GM18909 (cell line): Measurements from ENCODE around the gene BTN3A1.
"Not testable (repeated sequence)": the region's sequence is repeated elsewhere in the genome, so short reads cannot be mapped to it uniquely, and the experiment has no call there.

Experiments
- ATAC-seq: cut with Tn5 transposase; IDR thresholded peaks from one replicate; pipeline ENCODE4 v1.9.1; 2021; ENCODE audit warnings: mild to moderate bottlenecking; ENCODE audit not compliant: unreplicated experiment, poor library complexity

BTN3A1 gene

GRCh38 chr6:26437550-26437949 is 35.5 kb downstream of the BTN3A1 start:
- ATAC-seq, result no peak

- no peak for ATAC-seq
Measured at GRCh38 chr6:26438000-26438399, 35.9 kb downstream of the BTN3A1 start.

- ATAC-seq, result no peak
Measured at GRCh38 chr6:26439151-26440125, 37.4 kb downstream of the BTN3A1 start.

- ATAC-seq, result no peak
Measured at GRCh38 chr6:26440977-26441358, 38.9 kb downstream of the BTN3A1 start.

- no peak for ATAC-seq
Measured at GRCh38 chr6:26441977-26442376, 39.9 kb downstream of the BTN3A1 start.

GRCh38 chr6:26445934-26446667 is 44.0 kb downstream of the BTN3A1 start:
- peak; percentile 80 for ATAC-seq

- ATAC-seq, result no peak
Measured at GRCh38 chr6:26447257-26447656, 45.2 kb downstream of the BTN3A1 start.

- ATAC-seq, result no peak
Measured at GRCh38 chr6:26450240-26450639, 48.2 kb downstream of the BTN3A1 start.

GRCh38 chr6:26452631-26453235 is 50.7 kb downstream of the BTN3A1 start:
- ATAC-seq, result no peak

- no peak for ATAC-seq
Measured at GRCh38 chr6:26454631-26455030, 52.6 kb downstream of the BTN3A1 start.

GRCh38 chr6:26455357-26455970 is 53.4 kb downstream of the BTN3A1 start:
- ATAC-seq, result no peak

GRCh38 chr6:26457264-26457805 is 55.3 kb downstream of the BTN3A1 start:
- ATAC-seq, result peak; percentile 18

GRCh38 chr6:26457806-26458688 is 56.0 kb downstream of the BTN3A1 start, which contains the start of gene BTN2A1:
TSS of gene BTN2A1 (plus strand) at chr6:26457955. CDS start at chr6:26458637, 682 bp downstream.
- ATAC-seq, result peak; percentile 93

GRCh38 chr6:26459023-26459810 is 57.1 kb downstream of the BTN3A1 start:
- ATAC-seq, result no peak

- ATAC-seq, result not testable (repeated sequence)
Measured at GRCh38 chr6:26461353-26461752, 59.3 kb downstream of the BTN3A1 start.

GRCh38 chr6:26464014-26464413 is 61.9 kb downstream of the BTN3A1 start:
- ATAC-seq, result no peak

- no peak for ATAC-seq
Measured at GRCh38 chr6:26464416-26465131, 62.5 kb downstream of the BTN3A1 start.
